Keratinocyte (primary cell): ENCODE results near the gene OLFML2A. TPM values are rescaled to one million over a fixed set of nuclear protein-coding genes. Genes with fewer than 3 reads are reported as not detected.

Experiments used
- DNase-seq: peaks from one replicate; pipeline ENCODE4 v3.0.0-alpha.2; 2011; ENCODE audit warnings: low read depth, missing footprints, low spot score
- FAIRE-seq: peaks from 2 replicates; lab custom pipeline; 2011; peaks lifted over from hg19 to GRCh38; lab: Jason Lieb, UNC
- H2AFZ ChIP-seq: 2 replicates; pipeline ENCODE4 v1.6.0; 2012; ENCODE audit warnings: low read length, control low read depth, inconsistent platforms; ENCODE audit not compliant: control insufficient read depth
- H3K27ac ChIP-seq: 2 replicates; pipeline ENCODE4 v1.5.1; 2011; ENCODE audit warnings: low read length; ENCODE audit not compliant: control insufficient read depth, insufficient read depth
- H3K27me3 ChIP-seq: 3 replicates; pipeline ENCODE4 v1.6.0; 2011; ENCODE audit warnings: low read length; ENCODE audit not compliant: control insufficient read depth, insufficient read depth; ENCODE audit errors: extremely low read depth
- H3K36me3 ChIP-seq, 2 experiments: 2 replicates in 1 of 2; 3 replicates in 1 of 2; pipeline ENCODE4 v1.5.1; 2011; ENCODE audit warnings: low read length in 2 of 2, mild to moderate bottlenecking in 1 of 2; ENCODE audit not compliant: control insufficient read depth in 2 of 2, insufficient read depth in 2 of 2; ENCODE audit errors: extremely low read depth in 1 of 2
- H3K4me1 ChIP-seq: 3 replicates; pipeline ENCODE4 v1.5.1; 2011; ENCODE audit warnings: low read length; ENCODE audit not compliant: control insufficient read depth, insufficient read depth; ENCODE audit errors: extremely low read depth
- H3K4me2 ChIP-seq: 3 replicates; pipeline ENCODE4 v1.6.0; 2011; ENCODE audit warnings: low read depth, low read length; ENCODE audit not compliant: control insufficient read depth, insufficient read depth; ENCODE audit errors: extremely low read depth
- H3K4me3 ChIP-seq, 3 experiments: fragments of 200-600 bp in 1 of 3; sonication (generic) in 1 of 3; 2 replicates in 2 of 3; 3 replicates in 1 of 3; pipeline ENCODE4 v1.5.1; 2011 to 2016; ENCODE audit warnings: low read length in 3 of 3, mild to moderate bottlenecking in 3 of 3, control low read depth in 2 of 3, inconsistent platforms in 1 of 3, low read depth in 1 of 3, mixed read lengths in 1 of 3, mixed run types in 1 of 3, moderate library complexity in 1 of 3; ENCODE audit not compliant: control insufficient read depth in 2 of 3, insufficient read depth in 2 of 3; ENCODE audit errors: extremely low read depth in 1 of 3
- H3K79me2 ChIP-seq: 2 replicates; pipeline ENCODE4 v1.6.0; 2012; ENCODE audit warnings: low read length; ENCODE audit not compliant: control insufficient read depth, insufficient read depth
- H3K9ac ChIP-seq: 3 replicates; pipeline ENCODE4 v1.6.0; 2011; ENCODE audit warnings: low read length; ENCODE audit not compliant: control insufficient read depth, insufficient read depth; ENCODE audit errors: extremely low read depth
- H3K9me1 ChIP-seq: 3 replicates; pipeline ENCODE4 v1.6.0; 2011; ENCODE audit warnings: low read length; ENCODE audit not compliant: control insufficient read depth, insufficient read depth; ENCODE audit errors: extremely low read depth
- H3K9me3 ChIP-seq: 2 replicates; pipeline ENCODE4 v1.5.1; 2012; ENCODE audit warnings: low read depth, low read length; ENCODE audit not compliant: control insufficient read depth
- H4K20me1 ChIP-seq: 3 replicates; pipeline ENCODE4 v1.6.0; 2011; ENCODE audit warnings: low read length; ENCODE audit not compliant: control insufficient read depth, insufficient read depth; ENCODE audit errors: extremely low read depth
- CTCF ChIP-seq, 3 experiments: IDR thresholded peaks in 1 of 3; conservative IDR thresholded peaks in 1 of 3; optimal IDR thresholded peaks in 1 of 3; 2 replicates in 2 of 3; 3 replicates in 1 of 3; pipeline versions ENCODE3 to v1.5.1; 2011; ENCODE audit warnings: low read length in 3 of 3, mild to moderate bottlenecking in 3 of 3, moderate library complexity in 2 of 3, control low read depth in 1 of 3, inconsistent platforms in 1 of 3; ENCODE audit not compliant: insufficient read depth in 2 of 3; ENCODE audit errors: extremely low read depth in 1 of 3
- EZH2 ChIP-seq: IDR thresholded peaks from one replicate; pipeline ENCODE4 v1.6.1; 2012; ENCODE audit warnings: inconsistent platforms, mild to moderate bottlenecking, low read length, moderate library complexity
- dilution Hi-C: fragments of 300-500 bp; cut with MboI; formaldehyde crosslinking; loops from one replicate; pipeline ENCODE4 v1.7.0; 2020; ENCODE audit warnings: low sequenced_read_pairs; ENCODE audit not compliant: extremely low pct_ligation_motif_present
- polyA plus RNA-seq, 5 experiments: library from polyadenylated mRNA; depleted of rRNA in 3 of 5; stranded (reverse) in 3 of 5; stranded (forward) in 1 of 5; unstranded in 1 of 5; fragments of >200 nt; gene quantifications; 1 replicate in 1 of 5; 2 replicates in 3 of 5; 3 replicates in 1 of 5; pipeline versions ENCODE4 v1.2.1 to v1.2.3, GENCODE V29; 2011 to 2012; ENCODE audit warnings: missing spikeins in 2 of 5, low read depth in 1 of 5, low replicate concordance in 1 of 5

OLFML2A gene
- polyA plus RNA-seq, 1 donor (not counting 4 experiments of a cell fraction or from before 2014, with no cell fraction given): 1.1 TPM

GRCh38 chr9:124773473-124774128, 3.3 kb upstream of the OLFML2A start:
- TF ChIP-seq CTCF (optimal IDR thresholded peaks at IDR 0.05 in 1 of 3, IDR thresholded peaks at IDR 0.05 in 1 of 3, conservative IDR thresholded peaks at IDR 0.05 in 1 of 3; ENCODE audit: extremely low read depth in 1 of 3, insufficient read depth in 2 of 3, low read length in 3 of 3) (no peak), EZH2 (no peak)
- H3K9ac ChIP-seq: no peak overlapping the region
- H3K9me3 ChIP-seq: no peaks in the 10 kb centered on the region
- no peak overlapping the region for H3K4me3 ChIP-seq
- H3K27me3 ChIP-seq: peaks cover 15% of the 10 kb centered on the region
- DNase-seq (no peak), FAIRE-seq (no peak)
- H4K20me1 ChIP-seq: no peaks in the 10 kb centered on the region
- H3K79me2 ChIP-seq: peaks cover 1% of the 10 kb centered on the region
- H3K4me2 ChIP-seq: no peak overlapping the region
- dilution Hi-C loops: no loop called here
- peaks cover 9% of the 10 kb centered on the region for H3K4me1 ChIP-seq
- no peak overlapping the region for H3K27ac ChIP-seq
- no peak overlapping the region for H2AFZ ChIP-seq
- H3K36me3 ChIP-seq: no peaks in the 10 kb centered on the region
- no peaks in the 10 kb centered on the region for H3K9me1 ChIP-seq

DNA sequence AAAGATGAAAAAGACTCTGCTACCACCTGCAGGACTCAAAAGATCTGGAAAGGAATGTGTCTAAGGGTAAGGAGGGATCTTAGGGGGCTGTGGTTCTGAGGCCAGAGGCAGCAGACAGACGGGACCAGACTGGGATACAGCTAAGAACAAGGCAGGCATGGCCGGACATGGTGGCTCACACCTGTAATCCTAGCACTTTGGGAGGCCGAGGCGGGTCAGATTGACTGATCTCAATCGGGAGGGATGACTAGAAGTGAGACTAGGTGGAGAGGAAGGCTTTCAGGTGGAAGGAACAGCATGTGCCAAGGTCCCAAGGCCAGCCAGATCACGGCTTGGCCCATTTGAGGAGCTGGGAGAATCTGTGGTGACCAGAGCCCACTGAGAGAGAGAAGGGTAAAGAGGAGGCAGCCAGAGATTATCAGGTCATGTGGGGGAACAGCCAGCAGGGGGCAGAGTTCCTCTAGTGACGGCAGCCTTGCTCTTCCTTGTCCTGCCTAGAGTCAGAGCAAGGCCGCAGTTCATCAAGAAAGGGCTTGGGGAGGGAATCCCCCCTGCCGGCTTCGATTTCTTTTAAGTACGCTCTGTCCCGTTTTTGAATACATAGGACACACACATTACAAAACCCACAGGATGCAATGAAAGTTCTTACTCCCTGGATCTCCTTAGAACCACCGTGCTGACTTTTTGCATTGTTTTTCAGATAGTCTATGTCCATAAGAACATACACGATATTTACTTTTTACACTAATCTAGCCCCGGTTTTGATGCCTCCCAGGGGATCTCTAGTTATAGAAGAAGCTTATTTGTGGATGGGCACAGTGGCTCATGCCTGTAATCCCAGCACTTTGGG, 2.6 kb upstream of the OLFML2A start:
- Histone ChIP-seq H3K36me3 (no peaks in the 10 kb centered on the region), H2AFZ (no peak overlapping the region), H3K4me2 (no peak overlapping the region), H3K9me1 (no peaks in the 10 kb centered on the region), H3K27ac (no peak overlapping the region), H3K4me1 (peaks cover 12% of the 10 kb centered on the region), H3K9ac (no peak overlapping the region), H3K9me3 (no peaks in the 10 kb centered on the region), H4K20me1 (peaks cover 5% of the 10 kb centered on the region), H3K79me2 (peaks cover 1% of the 10 kb centered on the region), H3K27me3 (peaks cover 15% of the 10 kb centered on the region), H3K4me3 (no peak overlapping the region)
- dilution Hi-C loops: no loop called here
- TF ChIP-seq EZH2 (no peak), CTCF (optimal IDR thresholded peaks at IDR 0.05 in 1 of 3, IDR thresholded peaks at IDR 0.05 in 1 of 3, conservative IDR thresholded peaks at IDR 0.05 in 1 of 3; ENCODE audit: extremely low read depth in 1 of 3, insufficient read depth in 2 of 3, low read length in 3 of 3) (peak; percentile 87 to 97 (median 88))
- peak; percentile 36 for DNase-seq
- peak; percentile 86 for FAIRE-seq
